A549 (cell line): ENCODE measurements around the gene ABCA2. TPM values are rescaled to one million over a fixed set of nuclear protein-coding genes. Genes with fewer than 3 reads are reported as not detected.

Experiments
- ATAC-seq, 2 experiments: fragments of 200-7000 bp in 1 of 2; fragments of >200 bp in 1 of 2; cut with Nextera tagmentation in 1 of 2; cut with Tn5 transposase in 1 of 2; 3 replicates each; pipeline versions ENCODE4 v1.8.0 to v1.9.1; 2018 to 2020; ENCODE audit warnings: mild to moderate bottlenecking in 1 of 2, moderate library complexity in 1 of 2
- CTCF ChIA-PET: fragments of 300-600 bp; sonication (Branson Sonifier 250); formaldehyde crosslinking; extraction: SDS; loops from one replicate; lab custom pipeline; 2021; ENCODE audit warnings: antibody characterized with exemption, inconsistent platforms; lab: Yijun Ruan, JAX
- POLR2A ChIA-PET: fragments of 350-600 bp; formaldehyde crosslinking; extraction: SDS; loops from one replicate; lab custom pipeline; 2021; ENCODE audit warnings: antibody characterized with exemption, inconsistent platforms; lab: Yijun Ruan, JAX
- DNase-seq, 2 experiments: peaks; one replicate each; pipeline versions ENCODE4 v3.0.0 to v3.0.0-alpha.2; 2011 to 2016; ENCODE audit warnings: low read depth in 1 of 2, low spot score in 1 of 2
- FAIRE-seq: peaks from 2 replicates; lab custom pipeline; 2011; peaks lifted over from hg19 to GRCh38; lab: Jason Lieb, UNC
- H3K27ac ChIP-seq, 2 experiments: fragments of >200 bp; sonication (Bioruptor Twin); formaldehyde crosslinking; 3 replicates each; pipeline ENCODE4 v1.5.1; 2016 to 2017
- H3K4me1 ChIP-seq: fragments of >200 bp; sonication (Bioruptor Twin); formaldehyde crosslinking; 3 replicates; pipeline ENCODE4 v1.6.1; 2016
- H3K4me2 ChIP-seq: fragments of >200 bp; sonication (Bioruptor Twin); formaldehyde crosslinking; 3 replicates; pipeline ENCODE4 v1.6.1; 2016
- H3K4me3 ChIP-seq: fragments of >200 bp; sonication (Bioruptor Twin); formaldehyde crosslinking; 3 replicates; pipeline ENCODE4 v1.5.1; 2016
- H3K9me3 ChIP-seq: fragments of >200 bp; sonication (Bioruptor Twin); formaldehyde crosslinking; 3 replicates; pipeline ENCODE4 v1.6.1; 2016
- CEBPB ChIP-seq, 2 experiments: fragments of >200 bp in 1 of 2; sonication (Bioruptor Twin) in 1 of 2; formaldehyde crosslinking in 1 of 2; IDR thresholded peaks; 2 replicates each; pipeline ENCODE4 v1.6.1; 2012 to 2016
- CHD4 ChIP-seq: fragments of 200-600 bp; sonication (generic); IDR thresholded peaks from 2 replicates; pipeline ENCODE4 v1.6.1; 2016; ENCODE audit warnings: antibody characterized with exemption, mild to moderate bottlenecking, borderline replicate concordance
- EHF ChIP-seq: fragments of 250-450 bp; sonication (Bioruptor Pico); IDR thresholded peaks from 2 replicates; pipeline ENCODE4 v1.5.0; 2020; ENCODE audit warnings: mild to moderate bottlenecking
- EHMT2 ChIP-seq: fragments of 200-600 bp; sonication (generic); IDR thresholded peaks from 2 replicates; pipeline ENCODE4 v1.6.1; 2016; ENCODE audit warnings: antibody characterized with exemption, low read depth, mild to moderate bottlenecking, moderate library complexity
- FOSB ChIP-seq: fragments of 250-450 bp; sonication (Bioruptor Pico); IDR thresholded peaks from 2 replicates; pipeline ENCODE4 v1.5.0; 2020; ENCODE audit warnings: mild to moderate bottlenecking, moderate library complexity
- FOSL2 ChIP-seq, 2 experiments: fragments of 450-650 bp in 1 of 2; fragments of >200 bp in 1 of 2; sonication (Bioruptor Twin) in 1 of 2; formaldehyde crosslinking; IDR thresholded peaks; 2 replicates each; pipeline versions ENCODE4 v1.5.0 to v1.6.1; 2016 to 2020; ENCODE audit warnings: mild to moderate bottlenecking in 1 of 2, moderate library complexity in 1 of 2
- HDAC2 ChIP-seq: fragments of 200-600 bp; sonication (generic); IDR thresholded peaks from 2 replicates; pipeline ENCODE4 v1.6.1; 2016
- HEYL ChIP-seq: fragments of 250-450 bp; sonication (Bioruptor Pico); IDR thresholded peaks from 2 replicates; pipeline ENCODE4 v1.8.0; 2021; ENCODE audit warnings: mild to moderate bottlenecking, moderate library complexity
- KDM1A ChIP-seq: fragments of 200-600 bp; sonication (generic); IDR thresholded peaks from 2 replicates; pipeline ENCODE4 v1.6.1; 2016; ENCODE audit warnings: low read depth, mild to moderate bottlenecking
- MYC ChIP-seq: IDR thresholded peaks from 2 replicates; pipeline ENCODE4 v1.6.1; 2012; ENCODE audit warnings: mild to moderate bottlenecking, inconsistent platforms, low read length, improper control_type of control experiment, borderline replicate concordance
- NPAS2 ChIP-seq: fragments of 250-450 bp; sonication (Bioruptor Pico); IDR thresholded peaks from 2 replicates; pipeline ENCODE4 v1.8.0; 2022; ENCODE audit warnings: mild to moderate bottlenecking, moderate library complexity, borderline replicate concordance
- PHF8 ChIP-seq: fragments of 200-600 bp; sonication (generic); IDR thresholded peaks from 2 replicates; pipeline ENCODE4 v1.6.1; 2016; ENCODE audit warnings: low read depth, mild to moderate bottlenecking, antibody characterized with exemption, moderate library complexity, borderline replicate concordance
- POLR2A ChIP-seq: IDR thresholded peaks from 2 replicates; pipeline ENCODE4 v1.6.1; 2012; ENCODE audit warnings: mild to moderate bottlenecking, low read length
- SMC3 ChIP-seq: fragments of >200 bp; sonication (Bioruptor Twin); formaldehyde crosslinking; IDR thresholded peaks from 3 replicates; pipeline ENCODE4 v1.6.1; 2018; ENCODE audit warnings: inconsistent platforms
- SREBF2 ChIP-seq: fragments of 450-650 bp; IDR thresholded peaks from 2 replicates; pipeline ENCODE4 v1.6.1; 2014; ENCODE audit warnings: mild to moderate bottlenecking, moderate library complexity
- TFCP2L1 ChIP-seq: fragments of 250-450 bp; sonication (Bioruptor Pico); IDR thresholded peaks from 2 replicates; pipeline ENCODE4 v1.5.0; 2021; ENCODE audit warnings: mild to moderate bottlenecking
- ZSCAN20 ChIP-seq: fragments of 250-450 bp; sonication (Bioruptor Pico); IDR thresholded peaks from 2 replicates; pipeline ENCODE4 v1.8.0; 2022; ENCODE audit warnings: mild to moderate bottlenecking, moderate library complexity
- WGBS: methylation state at CpG from one replicate; pipeline ENCODE4 v1.1.6; 2017; ENCODE audit errors: missing lambda C conversion rate; 5-methylcytosine and 5-hydroxymethylcytosine counted together
- polyA plus RNA-seq, 4 experiments: library from polyadenylated mRNA; depleted of rRNA in 3 of 4; stranded (reverse); fragments of >200 nt; fragmentation: RNase III in 1 of 4; extraction: RNeasy Plus Mini Kit Qiagen cat#74134 plus additional on column Dnase treatment in 1 of 4; gene quantifications; 2 replicates in 3 of 4; 3 replicates in 1 of 4; pipeline ENCODE4 v1.2.3, GENCODE V29; 2011 to 2017

ABCA2 gene
- polyA plus RNA-seq, 2 of the 4 experiments (the other 2 are of a cell fraction), result 8.3 to 24.7 TPM

DNA sequence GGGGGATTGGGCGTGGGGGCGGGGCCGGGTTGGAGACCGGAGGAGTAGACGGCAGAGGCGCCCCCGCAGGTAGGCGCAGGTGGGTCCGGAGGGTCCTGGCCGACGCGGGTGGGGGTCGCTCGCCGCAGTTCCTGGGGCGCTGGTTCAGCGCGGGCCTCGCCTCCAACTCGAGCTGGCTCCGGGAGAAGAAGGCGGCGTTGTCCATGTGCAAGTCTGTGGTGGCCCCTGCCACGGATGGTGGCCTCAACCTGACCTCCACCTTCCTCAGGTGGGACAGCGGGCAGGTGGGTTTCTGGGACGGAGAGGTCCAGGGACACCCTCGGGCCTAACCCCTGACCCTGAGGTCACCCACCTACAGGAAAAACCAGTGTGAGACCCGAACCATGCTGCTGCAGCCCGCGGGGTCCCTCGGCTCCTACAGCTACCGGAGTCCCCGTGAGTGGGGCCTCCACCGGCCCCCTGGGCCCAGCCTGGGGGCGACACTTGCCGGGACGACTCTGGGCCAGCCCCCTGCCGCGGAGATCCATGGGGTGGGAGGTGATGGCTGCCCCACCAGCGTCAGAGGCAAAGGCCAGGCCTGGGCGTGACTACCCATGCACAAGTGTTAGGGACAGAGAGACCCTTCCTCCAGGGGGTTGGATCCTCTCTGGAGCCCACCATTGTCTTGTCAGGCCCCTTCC lies 49.0 kb downstream of the ABCA2 start:
- Histone ChIP-seq H3K4me2 (peak overlapping the region; percentile 81), H3K4me3 (no peak overlapping the region; the same call in 2 of the 3 replicates), H3K4me1 (peaks cover 14% of the 10 kb centered on the region), H3K27ac (peak overlapping the region in 1 of 2 experiments; percentile 49; a peak in 2 of 6 replicates), H3K9me3 (no peaks in the 10 kb centered on the region)
- POLR2A ChIA-PET, result interaction anchor here (1.3 to 1.5 kb wide), 2 partner anchors 13 to 93 kb away, joined by 3 to 20 read pairs; partner anchors contain the start of genes PAXX and TRAF2
- CTCF ChIA-PET, result interaction anchor here (0.9 to 1.9 kb wide), 5 partner anchors 10 to 70 kb away, joined by 3 to 6 read pairs (median 3); partner anchors contain the start of gene PAXX
- no peak for FAIRE-seq
- WGBS, result 45% methylated on average over 27 of the region's 41 CpGs
- ATAC-seq, result peak in 1 of 2 experiments; percentile 12; a peak in 3 of 6 replicates
- no peak for DNase-seq
- TF ChIP-seq MYC, result no peak
- no peak for TF ChIP-seq SREBF2
- TF ChIP-seq ZSCAN20 (CRISPR knock-in tag), result no peak
- TF ChIP-seq KDM1A, result no peak

- CTCF ChIA-PET, result interaction anchor here (0.8 to 1.9 kb wide), 7 partner anchors 11 to 71 kb away, joined by 3 to 6 read pairs (median 3); partner anchors contain the start of gene PAXX
- no CpG with 5 or more reads among the region's 78 CpGs for WGBS
- Histone ChIP-seq H3K4me2 (peak overlapping the region; percentile 81), H3K9me3 (no peaks in the 10 kb centered on the region), H3K27ac (peak overlapping the region; percentile 52 to 94), H3K4me3 (peak overlapping the region; percentile 45), H3K4me1 (peaks cover 14% of the 10 kb centered on the region)
- no peak for TF ChIP-seq CEBPB (IDR thresholded peaks at IDR 0.05)
- no peak for TF ChIP-seq EHMT2
- POLR2A ChIA-PET, result interaction anchor here (0.6 to 1.5 kb wide), 5 partner anchors 14 to 92 kb away, joined by 3 to 20 read pairs (median 3); partner anchors contain the start of genes PAXX and TRAF2
- ATAC-seq (peak; percentile 4 to 56), DNase-seq (peak; percentile 89 to 95), FAIRE-seq (no peak)
Observed at GRCh38 chr9:136978073-136978864, 49.8 kb downstream of the ABCA2 start.

DNA sequence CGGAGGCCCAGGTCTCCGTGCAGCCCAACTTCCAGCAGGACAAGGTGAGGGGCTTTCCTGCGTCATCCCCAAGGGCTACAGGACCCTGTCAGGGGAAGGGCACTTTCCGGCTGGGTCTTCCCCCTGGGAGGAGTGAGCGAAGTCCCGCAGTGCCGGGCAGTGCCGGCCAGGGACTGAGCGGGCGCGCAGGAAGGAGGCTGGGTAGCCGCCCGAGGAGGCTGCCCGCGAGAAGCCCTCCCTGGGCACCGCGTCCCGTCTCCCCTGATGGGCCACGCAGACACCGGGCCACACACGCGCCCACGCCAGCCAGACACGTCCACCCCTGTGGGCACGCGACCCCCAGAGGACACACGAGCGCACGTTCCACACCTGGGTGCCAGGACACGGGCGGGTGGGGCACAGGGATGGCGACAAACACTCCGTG lies 50.4 kb downstream of the ABCA2 start:
- H3K4me1 ChIP-seq, result peaks cover 14% of the 10 kb centered on the region
- WGBS, result 82% methylated on average over 2 of the region's 33 CpGs
- ATAC-seq (no peak), DNase-seq (no peak), FAIRE-seq (no peak)
- H3K4me3 ChIP-seq, result peak overlapping the region; percentile 45
- H3K9me3 ChIP-seq, result no peaks in the 10 kb centered on the region
- H3K4me2 ChIP-seq, result peak overlapping the region; percentile 81
- POLR2A ChIA-PET, result interaction anchor here (0.6 to 1.5 kb wide), 5 partner anchors 14 to 92 kb away, joined by 3 to 20 read pairs (median 3); partner anchors contain the start of genes PAXX and TRAF2
- CTCF ChIA-PET, result interaction anchor here (0.8 to 1.9 kb wide), 5 partner anchors 15 to 57 kb away, joined by 3 to 6 read pairs (median 3); partner anchors contain the start of gene PAXX
- no peak for TF ChIP-seq HDAC2
- no peak for TF ChIP-seq NPAS2 (CRISPR knock-in tag)
- TF ChIP-seq CHD4, result no peak
- peak overlapping the region; percentile 52 to 94 for H3K27ac ChIP-seq

DNA sequence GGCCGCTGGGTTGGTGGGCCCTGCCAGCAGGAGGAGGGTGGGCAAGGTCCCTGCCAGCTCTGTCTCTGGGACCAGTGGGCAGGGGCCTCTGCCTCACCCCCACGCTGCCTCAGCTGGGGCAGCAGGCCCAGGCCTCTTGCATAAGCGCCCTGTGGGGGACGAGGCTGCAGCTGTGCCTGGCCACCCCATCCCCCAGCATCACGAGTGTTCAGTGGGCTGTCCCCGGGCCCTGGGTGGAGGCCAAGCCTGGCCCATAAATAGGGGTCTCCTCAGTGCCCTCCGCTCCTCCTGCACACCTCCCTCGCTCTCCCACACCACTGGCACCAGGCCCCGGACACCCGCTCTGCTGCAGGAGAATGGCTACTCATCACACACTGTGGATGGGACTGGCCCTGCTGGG lies 50.8 kb downstream of the ABCA2 start, which contains the start of gene PTGDS:
Gene PTGDS (plus strand): TSS at position 282 of the 400 bp plus-strand sequence. CDS start 75 bp downstream, at position 357.
- ChIA-PET POLR2A (no interaction called here), CTCF (interaction anchor here (7.8 kb wide), 1 partner anchor 31 kb away, joined by 64 read pairs; the partner anchor contains the start of genes C8G and FBXW5)
- no peak for TF ChIP-seq HDAC2
- TF ChIP-seq SMC3, result no peak
- TF ChIP-seq FOSL2 (IDR thresholded peaks at IDR 0.05), result no peak
- TF ChIP-seq FOSL2 (CRISPR knock-in tag; IDR thresholded peaks at IDR 0.05), result no peak
- no peak for TF ChIP-seq PHF8
- no peak for TF ChIP-seq EHF (CRISPR knock-in tag)
- TF ChIP-seq TFCP2L1 (CRISPR knock-in tag), result no peak
- TF ChIP-seq FOSB, result no peak
- TF ChIP-seq KDM1A, result no peak
- no peak for TF ChIP-seq HEYL (CRISPR knock-in tag)
- TF ChIP-seq POLR2A, result no peak
- H3K4me1 ChIP-seq, result peaks cover 14% of the 10 kb centered on the region
- DNase-seq, result no peak
- ATAC-seq, result no peak
- WGBS, result 85% methylated on average over 10 of the region's 10 CpGs
- H3K4me2 ChIP-seq, result peak within 1 kb of the TSS; percentile 81
- H3K9me3 ChIP-seq, result no peaks in the 10 kb centered on the region
- H3K4me3 ChIP-seq, result peak within 1 kb of the TSS; percentile 45
- FAIRE-seq, result no peak
- peak within 1 kb of the TSS; percentile 52 to 94 for H3K27ac ChIP-seq
